Measurements from ENCODE around the gene BAD.

DNA sequence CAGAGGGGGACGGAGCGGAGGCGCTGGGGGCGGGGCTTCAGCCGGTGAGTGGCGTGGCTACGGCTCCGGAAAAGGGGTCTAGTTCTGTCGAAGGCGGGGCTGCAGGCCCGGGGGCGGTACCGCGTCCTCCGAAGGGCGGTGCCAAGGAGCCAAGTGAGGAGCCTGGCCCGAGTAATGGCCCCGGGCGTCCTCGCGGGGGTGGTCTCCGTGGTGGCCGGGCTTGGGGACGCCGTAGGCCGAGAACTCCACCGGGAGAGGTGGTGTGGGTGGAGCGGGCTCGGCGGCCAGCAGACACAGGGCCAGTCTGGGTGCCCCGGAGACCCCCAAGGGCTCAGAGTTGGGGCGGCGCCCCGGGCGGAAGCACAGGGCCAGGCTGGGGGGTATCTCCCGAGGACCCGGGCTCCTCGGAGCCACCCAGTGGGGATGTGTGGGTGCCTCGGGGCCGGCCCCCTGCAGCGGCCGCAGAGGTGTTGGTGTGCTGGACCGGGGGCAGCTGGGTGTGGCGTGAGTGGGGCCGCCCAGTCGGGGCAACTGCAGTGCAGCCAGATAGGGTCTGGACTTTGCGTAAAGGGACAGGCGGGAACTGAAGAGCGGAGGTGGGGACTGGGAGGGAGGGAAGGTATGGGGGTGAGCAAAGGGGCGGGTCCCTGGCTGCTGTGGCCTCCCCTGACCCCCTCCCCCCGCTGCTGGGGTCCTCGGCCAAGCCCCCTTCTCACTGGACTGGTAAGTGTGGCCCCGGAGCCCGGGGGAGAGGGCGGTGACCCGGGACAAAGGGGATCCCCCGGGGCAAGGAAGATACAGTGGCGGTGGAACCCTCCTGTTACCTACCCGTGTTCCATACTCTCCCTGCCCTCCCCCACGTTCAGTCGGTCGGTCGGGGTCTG, 42.7 kb downstream of the BAD start:
- TF ChIP-seq, protein P1, sequence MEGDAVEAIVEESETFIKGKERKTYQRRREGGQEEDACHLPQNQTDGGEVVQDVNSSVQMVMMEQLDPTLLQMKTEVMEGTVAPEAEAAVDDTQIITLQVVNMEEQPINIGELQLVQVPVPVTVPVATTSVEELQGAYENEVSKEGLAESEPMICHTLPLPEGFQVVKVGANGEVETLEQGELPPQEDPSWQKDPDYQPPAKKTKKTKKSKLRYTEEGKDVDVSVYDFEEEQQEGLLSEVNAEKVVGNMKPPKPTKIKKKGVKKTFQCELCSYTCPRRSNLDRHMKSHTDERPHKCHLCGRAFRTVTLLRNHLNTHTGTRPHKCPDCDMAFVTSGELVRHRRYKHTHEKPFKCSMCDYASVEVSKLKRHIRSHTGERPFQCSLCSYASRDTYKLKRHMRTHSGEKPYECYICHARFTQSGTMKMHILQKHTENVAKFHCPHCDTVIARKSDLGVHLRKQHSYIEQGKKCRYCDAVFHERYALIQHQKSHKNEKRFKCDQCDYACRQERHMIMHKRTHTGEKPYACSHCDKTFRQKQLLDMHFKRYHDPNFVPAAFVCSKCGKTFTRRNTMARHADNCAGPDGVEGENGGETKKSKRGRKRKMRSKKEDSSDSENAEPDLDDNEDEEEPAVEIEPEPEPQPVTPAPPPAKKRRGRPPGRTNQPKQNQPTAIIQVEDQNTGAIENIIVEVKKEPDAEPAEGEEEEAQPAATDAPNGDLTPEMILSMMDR (IDR thresholded peaks at IDR 0.05): no peak
- TF ChIP-seq POLR2A (IDR thresholded peaks at IDR 0.05): peak; percentile 39

Data from right lobe of liver (tissue), 4 donors.